Measurements from ENCODE around the gene TXNRD3. TPM values are rescaled to one million over a fixed set of nuclear protein-coding genes. Genes with fewer than 3 reads are reported as not detected.

The TXNRD3 gene
- total and polyA plus RNA-seq, 8 donors, result 4.4 to 8.3 (median 5.8) TPM

DNA sequence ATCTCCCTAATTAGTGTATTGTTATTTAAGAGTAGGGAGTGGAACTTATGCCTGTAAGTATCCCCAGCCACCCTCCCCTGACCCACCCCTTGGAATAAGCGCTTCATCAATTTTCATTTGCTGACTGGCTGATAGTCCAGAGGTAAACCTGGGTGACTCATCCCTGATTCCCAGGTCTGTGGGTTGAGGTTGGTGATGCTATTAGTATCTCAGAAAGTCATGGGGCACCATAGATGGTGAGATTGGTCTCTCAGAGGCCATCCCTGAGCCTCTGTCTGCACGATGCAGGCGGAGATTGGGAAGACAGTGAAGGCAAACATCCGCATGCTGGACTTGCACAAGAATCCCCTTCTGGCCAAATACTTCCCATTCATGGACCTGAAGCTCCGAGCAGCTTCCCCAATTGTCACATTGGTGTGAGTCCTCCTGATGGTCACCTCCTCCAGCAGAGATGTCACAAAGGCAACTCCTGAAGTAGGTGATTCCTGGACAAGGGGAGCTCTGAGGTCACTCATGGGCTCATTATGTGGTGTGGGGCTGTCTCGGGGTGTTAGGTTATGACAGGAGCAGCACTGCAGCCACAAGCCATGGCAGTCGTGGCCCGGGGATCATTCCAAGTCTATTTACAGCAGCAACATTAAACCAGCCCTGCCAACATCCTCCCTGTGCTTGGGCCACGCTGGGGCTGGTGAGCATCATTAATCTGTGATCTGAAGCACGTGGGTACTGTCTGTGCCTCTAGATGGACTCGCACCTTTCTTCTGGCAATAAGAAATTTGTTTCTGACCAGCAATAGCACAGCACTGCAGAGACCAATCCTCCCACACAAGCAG, 6.8 kb upstream of the TXNRD3 start:
- no peak overlapping the region for H3K4me3 ChIP-seq
- DNase-seq (no peak), ATAC-seq (no peak), FAIRE-seq (no peak)
- no peaks in the 10 kb centered on the region for H3K4me1 ChIP-seq
- H3K27me3 ChIP-seq, result peaks cover 0 to 7% (median 0%) of the 10 kb centered on the region in 4 donors
- H3K36me3 ChIP-seq, result no peaks in the 10 kb centered on the region
- intact Hi-C loops (cut with DNase I), result loop anchor here in 1 of 3 donors (10.0 kb wide), 1 partner anchor 883 kb away; no protein-coding TSS in a partner anchor
- no peaks in the 10 kb centered on the region for H3K9me3 ChIP-seq
- TF ChIP-seq, protein P1, sequence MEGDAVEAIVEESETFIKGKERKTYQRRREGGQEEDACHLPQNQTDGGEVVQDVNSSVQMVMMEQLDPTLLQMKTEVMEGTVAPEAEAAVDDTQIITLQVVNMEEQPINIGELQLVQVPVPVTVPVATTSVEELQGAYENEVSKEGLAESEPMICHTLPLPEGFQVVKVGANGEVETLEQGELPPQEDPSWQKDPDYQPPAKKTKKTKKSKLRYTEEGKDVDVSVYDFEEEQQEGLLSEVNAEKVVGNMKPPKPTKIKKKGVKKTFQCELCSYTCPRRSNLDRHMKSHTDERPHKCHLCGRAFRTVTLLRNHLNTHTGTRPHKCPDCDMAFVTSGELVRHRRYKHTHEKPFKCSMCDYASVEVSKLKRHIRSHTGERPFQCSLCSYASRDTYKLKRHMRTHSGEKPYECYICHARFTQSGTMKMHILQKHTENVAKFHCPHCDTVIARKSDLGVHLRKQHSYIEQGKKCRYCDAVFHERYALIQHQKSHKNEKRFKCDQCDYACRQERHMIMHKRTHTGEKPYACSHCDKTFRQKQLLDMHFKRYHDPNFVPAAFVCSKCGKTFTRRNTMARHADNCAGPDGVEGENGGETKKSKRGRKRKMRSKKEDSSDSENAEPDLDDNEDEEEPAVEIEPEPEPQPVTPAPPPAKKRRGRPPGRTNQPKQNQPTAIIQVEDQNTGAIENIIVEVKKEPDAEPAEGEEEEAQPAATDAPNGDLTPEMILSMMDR (IDR thresholded peaks at IDR 0.05), result no peak
- WGBS, 2 donors, result 51 to 67% methylated on average over 11 of the region's 11 CpGs
- no peak overlapping the region for H3K27ac ChIP-seq

DNA sequence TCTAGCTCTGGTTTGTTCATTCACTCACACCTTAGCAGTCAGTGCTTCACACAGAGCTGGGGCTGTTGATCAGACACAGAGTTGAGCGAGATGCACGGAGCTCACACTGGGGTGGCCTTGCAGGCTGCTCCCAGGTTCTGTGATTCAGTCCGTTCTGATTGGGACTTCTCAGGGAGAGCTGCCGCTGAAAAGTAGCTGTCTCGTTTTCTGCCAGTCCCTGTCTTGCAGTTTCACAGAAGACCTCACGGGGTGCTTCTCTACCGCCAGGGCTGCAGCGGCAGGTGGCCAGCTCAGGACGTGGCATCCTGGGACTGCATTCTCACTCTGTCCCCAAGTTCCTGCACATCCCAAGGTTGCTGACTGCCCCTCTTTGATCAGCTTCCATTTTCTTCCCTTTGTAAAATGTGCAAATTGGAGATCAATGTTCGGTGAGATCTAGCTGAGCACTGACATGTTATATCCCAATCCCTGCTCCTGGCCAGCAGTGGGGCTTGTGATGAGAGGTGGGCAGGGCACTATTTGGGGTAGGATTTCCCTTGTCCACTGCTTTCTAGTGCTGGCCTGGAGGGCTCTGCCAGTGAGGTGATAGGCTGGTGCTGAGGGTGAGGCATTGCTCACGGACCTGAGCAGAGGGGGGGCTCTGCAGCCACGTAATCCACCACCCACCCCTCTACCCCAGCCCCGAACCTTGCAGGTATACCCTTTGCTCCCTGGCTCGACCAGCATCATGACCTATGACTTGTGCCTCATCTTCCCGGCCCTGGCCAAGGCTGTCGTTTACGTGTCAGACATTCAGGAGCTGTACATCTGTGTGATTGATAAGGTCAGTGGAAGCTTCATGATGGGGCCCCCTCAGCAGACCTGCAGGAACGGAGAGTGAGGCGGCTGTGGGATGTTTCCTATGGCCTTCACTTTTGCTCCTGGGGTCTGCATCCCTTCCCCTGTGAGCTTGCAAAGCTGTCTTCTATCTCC, 5.3 kb upstream of the TXNRD3 start:
- TF ChIP-seq, protein P1 (IDR thresholded peaks at IDR 0.05), result no peak
- H3K27ac ChIP-seq, result no peak overlapping the region
- no peak for ATAC-seq
- DNase-seq, result no peak
- H3K4me3 ChIP-seq, result no peak overlapping the region
- intact Hi-C loops (cut with DNase I), result loop anchor here in 1 of 3 donors (10.0 kb wide), 1 partner anchor 885 kb away; no protein-coding TSS in a partner anchor
- no peak for FAIRE-seq
- no peaks in the 10 kb centered on the region for H3K4me1 ChIP-seq
- peaks cover 0 to 7% (median 0%) of the 10 kb centered on the region in 4 donors for H3K27me3 ChIP-seq
- H3K9me3 ChIP-seq, result no peaks in the 10 kb centered on the region
- H3K36me3 ChIP-seq, result no peaks in the 10 kb centered on the region
- 27 to 32% methylated on average over 19 of the region's 19 CpGs for WGBS, 2 donors

DNA sequence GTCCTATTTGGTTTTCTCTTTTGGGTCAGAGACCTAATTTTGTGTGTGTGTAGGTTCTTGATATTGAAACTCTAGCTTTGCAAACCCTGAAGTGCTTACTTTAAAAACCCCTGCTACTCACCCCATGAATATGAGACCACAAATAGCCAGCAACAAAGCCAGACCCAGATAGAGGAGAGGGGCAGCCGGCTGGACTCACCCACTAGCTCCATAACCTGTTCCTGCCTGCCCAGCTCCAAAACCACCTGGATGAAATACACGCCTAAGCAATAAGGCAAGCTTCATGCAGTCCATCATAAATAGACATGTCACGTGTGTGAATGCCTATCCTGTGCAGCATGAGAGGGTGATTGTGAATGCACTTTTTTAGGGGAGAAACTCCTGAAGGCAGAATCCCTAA, 3.7 kb upstream of the TXNRD3 start:
- ATAC-seq, result no peak
- intact Hi-C loops (cut with DNase I), result no loop called here
- no peak for FAIRE-seq
- H3K27ac ChIP-seq, result no peak overlapping the region
- peaks cover 0 to 7% (median 0%) of the 10 kb centered on the region in 4 donors for H3K27me3 ChIP-seq
- TF ChIP-seq, protein P1 (IDR thresholded peaks at IDR 0.05), result no peak
- no peak overlapping the region for H3K4me3 ChIP-seq
- H3K4me1 ChIP-seq, result peaks cover under 1 to 5% (median 5%) of the 10 kb centered on the region in 3 donors
- DNase-seq, result no peak
- 88 to 95% methylated on average over 3 of the region's 3 CpGs for WGBS, 2 donors
- no peaks in the 10 kb centered on the region for H3K36me3 ChIP-seq
- H3K9me3 ChIP-seq, result no peaks in the 10 kb centered on the region

DNA sequence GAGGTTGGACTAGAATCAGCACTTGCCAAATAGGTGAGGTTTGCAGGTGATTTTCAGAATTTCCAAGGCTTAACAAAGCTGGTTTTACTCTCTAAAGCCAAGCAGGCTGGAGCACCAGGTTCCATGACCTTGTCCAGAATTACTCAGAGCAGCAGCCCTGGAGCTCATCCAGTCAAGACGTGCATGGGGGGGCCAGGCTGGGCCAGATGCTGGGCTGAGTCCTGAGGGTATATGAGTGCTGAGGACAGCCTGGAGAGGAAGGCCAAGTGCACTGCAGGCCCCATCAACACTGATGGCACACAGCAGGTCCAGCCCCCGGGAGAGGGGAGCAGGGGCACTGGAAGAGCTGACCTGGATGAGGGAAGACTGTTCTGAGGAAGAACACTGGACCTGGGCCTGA, 3.0 kb upstream of the TXNRD3 start:
- Histone ChIP-seq H3K27ac (no peak overlapping the region), H3K27me3 (peaks cover 0 to 7% (median 0%) of the 10 kb centered on the region in 4 donors), H3K4me1 (peaks cover 6 to 10% (median 9%) of the 10 kb centered on the region in 3 donors), H3K9me3 (no peaks in the 10 kb centered on the region), H3K36me3 (no peaks in the 10 kb centered on the region), H3K4me3 (no peak overlapping the region)
- DNase-seq, result no peak
- FAIRE-seq, result no peak
- WGBS, 2 donors, result 71 to 81% methylated on average over 2 of the region's 2 CpGs
- TF ChIP-seq, protein P1 (IDR thresholded peaks at IDR 0.05), result no peak
- no peak for ATAC-seq
- intact Hi-C loops (cut with DNase I), result no loop called here
